Heart right ventricle (tissue), 16 donors: ENCODE results near the gene ALPL. TPM values are rescaled to one million over a fixed set of nuclear protein-coding genes. Genes with fewer than 3 reads are reported as not detected.
A peak's percentile ranks its signal among the peaks of the same experiment; 100 is the strongest.
"Not testable (repeated sequence)": the region's sequence is repeated elsewhere in the genome, so short reads cannot be mapped to it uniquely, and the experiment has no call there.

Source experiments
- ATAC-seq, 8 donors: fragments of 200-7000 bp; cut with Tn5 transposase; one replicate each; pipeline ENCODE4 v1.9.1; 2020; ENCODE audit warnings: mild to moderate bottlenecking in 8 of 8, moderate library complexity in 8 of 8, moderate number of reproducible peaks in 1 of 8
- DNase-seq, 2 donors: peaks; one replicate each; pipeline ENCODE4 v3.0.0-alpha.2; 2020
- H3K27ac ChIP-seq, 10 donors: fragments of 200-600 bp; sonication (generic) in 2 of 10; one replicate each; pipeline versions ENCODE4 v1.5.0 to v1.8.0; 2020 to 2022; ENCODE audit warnings: mild to moderate bottlenecking in 3 of 10
- H3K27me3 ChIP-seq, 7 donors: fragments of 200-600 bp; one replicate each; pipeline ENCODE4 v1.8.0; 2021 to 2022; ENCODE audit warnings: mild to moderate bottlenecking in 2 of 7
- H3K36me3 ChIP-seq, 9 donors: fragments of 200-600 bp; sonication (generic) in 1 of 9; one replicate each; pipeline versions ENCODE4 v1.5.0 to v1.8.0; 2020 to 2022; ENCODE audit warnings: mild to moderate bottlenecking in 2 of 9
- H3K4me1 ChIP-seq, 9 donors: fragments of 200-600 bp; sonication (generic) in 1 of 9; one replicate each; pipeline versions ENCODE4 v1.5.0 to v1.8.0; 2020 to 2022; ENCODE audit warnings: mild to moderate bottlenecking in 4 of 9
- H3K4me3 ChIP-seq, 10 donors: fragments of 200-600 bp; sonication (generic) in 2 of 10; one replicate each; pipeline versions ENCODE4 v1.5.0 to v1.8.0; 2020 to 2022; ENCODE audit warnings: mild to moderate bottlenecking in 7 of 10, moderate library complexity in 2 of 10
- H3K9me3 ChIP-seq, 11 donors: fragments of 200-600 bp in 10 of 11; sonication (generic) in 2 of 11; one replicate each; pipeline versions ENCODE4 v1.5.0 to v1.8.0; 2013 to 2022; ENCODE audit warnings: mild to moderate bottlenecking in 2 of 11, control low read depth in 1 of 11, moderate library complexity in 1 of 11
- WGBS, 2 donors: extraction: QIAGEN DNeasy Blood & Tissue Kit; methylation state at CpG; one replicate each; pipeline ENCODE4 v1.1.7; 2013; ENCODE audit warnings: inconsistent platforms in 1 of 2; 5-methylcytosine and 5-hydroxymethylcytosine counted together
- intact Hi-C, 10 donors: fragments of 100-400 bp; cut with DNase I; formaldehyde crosslinking; loops; one replicate each; pipeline versions ENCODE4 v1.11.1 to v1.14.2; 2022
- polyA plus RNA-seq, 2 donors: library from polyadenylated mRNA; stranded (reverse); fragments of 200-250 nt; gene quantifications; one replicate each; pipeline ENCODE4 v1.2.3, GENCODE V29; 2013
- total RNA-seq, 10 donors: library from RNA; stranded (reverse); fragmentation: NEBNext Ultra II Directional in 3 of 10; extraction: Animal tissue kit (Norgen Biotek cat#: 25700) in 3 of 10; gene quantifications; one replicate each; pipeline versions ENCODE4 v1.2.1 to v1.2.4, GENCODE V29; 2021 to 2023
- TF ChIP-seq, protein P1 (sequence below), 9 donors: fragments of 200-600 bp; sonication (generic) in 2 of 9; IDR thresholded peaks; one replicate each; pipeline versions ENCODE4 v1.5.0 to v1.8.0; 2021 to 2022; ENCODE audit warnings: antibody characterized with exemption in 9 of 9, mild to moderate bottlenecking in 5 of 9, moderate library complexity in 1 of 9
- donor health status: Arrhythmogenic right ventricular cardiomyopathy.
- donor health status: ischemic (EF 13 %, LVEDD 7.1; RV severe dilation, severe dysfunction).
- donor health status: healthy with polysubstance abuse.
- donor health status: DM: no; HTN: yes; CAD: no.
- donor health status: DM: no; HTN: no; CAD: no.
- donor health status: ischemic (EF 25% LVEDD 6.9; RV normal size, moderate dysfunction).
- donor health status: ischemic (EF 25% LVEDD 5.7; RV mildly dilated, moderate dysfunction).
- donor health status: healthy.
- donor health status: DM: yes; HTN: yes; CAD: no.
- donor health status: Ischemic cardiomyopathy.
- donor health status: ischemic (EF 35%, LVEDD 5.7; RV mildly dilated, moderate dysfunction).
- donor health status: nonischemic (EF 11% LVEDD 7.7; RV severe dilation, severe dysfunction).
- donor health status: DM: yes; HTN: yes; CAD: no.
- donor health status: PGD.
- donor health status: ischemic (EF 29% LVEDD 5.4; RV normal size, mild dysfunction).
- donor health status: nonischemic (EF 23%, LVEDD 6.1; RV moderate dilation, normal function).

Gene ALPL
- total and polyA plus RNA-seq, 12 donors, result 7.1 to 21.1 (median 9.3) TPM

DNA sequence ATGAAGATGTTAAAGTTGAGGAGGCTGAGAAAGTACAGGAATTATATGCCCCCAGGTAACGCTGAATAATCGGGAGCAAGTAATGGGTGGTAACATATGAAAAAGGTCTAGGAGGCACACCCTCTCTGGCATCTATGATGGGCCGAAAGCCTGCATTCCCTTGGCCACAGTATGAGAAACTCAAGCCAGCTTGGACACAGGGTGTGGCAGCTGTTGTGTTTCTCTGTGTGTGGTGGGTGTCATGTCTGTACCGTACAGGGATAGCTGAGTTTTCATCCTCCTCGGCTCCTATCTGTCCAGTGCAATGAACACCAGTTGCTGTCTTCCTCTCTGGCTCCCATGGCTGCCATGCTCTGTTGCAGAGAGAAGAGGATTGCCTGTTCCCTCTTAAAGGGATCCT is 36.4 kb upstream of the ALPL start:
- H3K36me3 ChIP-seq, result peaks cover 0 to 88% (median under 1%) of the 10 kb centered on the region in 9 donors
- no peaks in the 10 kb centered on the region for H3K27me3 ChIP-seq
- H3K27ac ChIP-seq, result no peak overlapping the region
- TF ChIP-seq, protein P1, sequence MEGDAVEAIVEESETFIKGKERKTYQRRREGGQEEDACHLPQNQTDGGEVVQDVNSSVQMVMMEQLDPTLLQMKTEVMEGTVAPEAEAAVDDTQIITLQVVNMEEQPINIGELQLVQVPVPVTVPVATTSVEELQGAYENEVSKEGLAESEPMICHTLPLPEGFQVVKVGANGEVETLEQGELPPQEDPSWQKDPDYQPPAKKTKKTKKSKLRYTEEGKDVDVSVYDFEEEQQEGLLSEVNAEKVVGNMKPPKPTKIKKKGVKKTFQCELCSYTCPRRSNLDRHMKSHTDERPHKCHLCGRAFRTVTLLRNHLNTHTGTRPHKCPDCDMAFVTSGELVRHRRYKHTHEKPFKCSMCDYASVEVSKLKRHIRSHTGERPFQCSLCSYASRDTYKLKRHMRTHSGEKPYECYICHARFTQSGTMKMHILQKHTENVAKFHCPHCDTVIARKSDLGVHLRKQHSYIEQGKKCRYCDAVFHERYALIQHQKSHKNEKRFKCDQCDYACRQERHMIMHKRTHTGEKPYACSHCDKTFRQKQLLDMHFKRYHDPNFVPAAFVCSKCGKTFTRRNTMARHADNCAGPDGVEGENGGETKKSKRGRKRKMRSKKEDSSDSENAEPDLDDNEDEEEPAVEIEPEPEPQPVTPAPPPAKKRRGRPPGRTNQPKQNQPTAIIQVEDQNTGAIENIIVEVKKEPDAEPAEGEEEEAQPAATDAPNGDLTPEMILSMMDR (IDR thresholded peaks at IDR 0.05), result no peak
- H3K4me3 ChIP-seq, result no peak overlapping the region
- DNase-seq, result no peak
- no peaks in the 10 kb centered on the region for H3K9me3 ChIP-seq
- intact Hi-C loops, result loop anchor here in 1 of 10 donors (10.0 kb wide), 1 partner anchor 48 kb away; no protein-coding TSS in a partner anchor
- H3K4me1 ChIP-seq, result no peaks in the 10 kb centered on the region
- 93% methylated on average over 5 of the region's 5 CpGs for WGBS, 2 donors
- no peak for ATAC-seq

DNA sequence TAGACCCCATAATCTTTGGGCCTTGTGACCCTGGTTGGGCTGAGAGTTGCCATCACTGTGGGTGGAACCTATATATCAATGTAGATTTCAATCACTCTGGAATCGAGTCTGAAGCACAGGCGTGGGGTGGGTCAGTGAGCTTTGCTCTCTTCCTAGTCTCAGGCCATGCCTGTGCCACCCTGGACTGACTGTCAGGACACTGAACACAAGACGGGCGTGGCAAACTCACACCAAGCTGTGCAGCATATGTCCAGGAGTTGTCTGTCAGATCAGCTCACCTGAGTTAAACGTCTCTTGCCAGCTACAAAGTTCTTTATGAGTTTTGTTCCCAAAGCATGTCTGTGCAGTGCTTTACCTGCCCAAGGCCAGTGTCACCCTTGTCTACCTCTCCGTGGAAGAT is 30.9 kb upstream of the ALPL start:
- Histone ChIP-seq H3K27ac (no peak overlapping the region), H3K36me3 (peaks cover 0 to 68% (median 12%) of the 10 kb centered on the region in 9 donors), H3K4me3 (no peak overlapping the region), H3K9me3 (no peaks in the 10 kb centered on the region), H3K4me1 (no peaks in the 10 kb centered on the region), H3K27me3 (no peaks in the 10 kb centered on the region)
- DNase-seq, result no peak
- 89 to 90% methylated on average over 6 of the region's 6 CpGs for WGBS, 2 donors
- TF ChIP-seq, protein P1 (IDR thresholded peaks at IDR 0.05), result no peak
- ATAC-seq, result no peak
- intact Hi-C loops, result loop anchor here in 4 of 10 donors (2.0 to 10.0 kb wide), 3 partner anchors 51 to 54 kb away; no protein-coding TSS in a partner anchor

DNA sequence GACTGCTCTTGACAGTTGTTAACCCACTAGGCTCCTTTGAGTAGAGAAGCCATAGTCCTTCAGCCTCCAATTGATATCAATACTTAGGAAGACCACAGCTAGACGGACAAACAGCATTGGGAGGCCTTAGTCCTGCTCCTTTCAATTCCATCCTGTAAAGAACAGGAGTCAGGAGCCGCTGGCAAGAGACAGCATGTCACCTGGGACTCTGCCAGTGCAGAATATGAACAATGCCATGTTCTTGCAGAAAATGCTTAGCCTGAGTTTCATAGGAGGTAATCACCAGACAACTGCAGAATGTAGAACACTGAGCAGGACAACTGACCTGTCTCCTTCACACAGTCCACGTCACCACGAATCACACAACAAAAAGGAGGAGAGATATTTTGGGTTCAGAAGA is 25.3 kb upstream of the ALPL start:
- peaks cover 0 to 20% (median 4%) of the 10 kb centered on the region in 9 donors for H3K36me3 ChIP-seq
- DNase-seq, H3K4me1 ChIP-seq, ATAC-seq, intact Hi-C loops, H3K27me3 ChIP-seq, H3K27ac ChIP-seq, H3K4me3 ChIP-seq, H3K9me3 ChIP-seq: not testable (repeated sequence)
- WGBS, 2 donors, result 85 to 96% methylated on average over 4 of the region's 4 CpGs

DNA sequence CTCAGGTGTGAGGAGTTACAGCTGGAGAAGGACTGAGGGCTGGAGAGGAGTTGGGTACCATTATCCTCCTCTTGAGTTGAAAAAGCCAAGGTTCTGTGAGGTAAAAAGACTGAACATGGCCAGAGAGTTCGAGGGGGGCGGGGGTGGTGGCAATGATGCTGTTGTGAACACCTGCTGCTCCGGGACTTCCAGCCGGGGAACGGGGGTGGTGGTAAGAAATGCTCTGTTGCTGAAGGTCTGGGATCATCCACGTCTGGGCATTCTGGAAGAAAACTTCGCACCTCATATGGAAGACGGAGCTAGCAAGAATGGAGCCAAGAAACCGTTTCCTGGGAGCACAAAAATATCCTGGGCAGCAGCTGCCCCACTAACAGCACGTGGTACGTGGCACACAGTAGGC is 20.1 kb upstream of the ALPL start:
- no peak for ATAC-seq
- Histone ChIP-seq H3K36me3 (peaks cover 0 to under 1% (median 0%) of the 10 kb centered on the region in 9 donors), H3K9me3 (no peaks in the 10 kb centered on the region), H3K4me3 (no peak overlapping the region), H3K27me3 (peaks cover 0 to 20% (median 7%) of the 10 kb centered on the region in 7 donors), H3K4me1 (peaks cover 0 to 34% (median 11%) of the 10 kb centered on the region in 9 donors), H3K27ac (no peak overlapping the region)
- no peak for DNase-seq
- WGBS, 2 donors, result 90 to 93% methylated on average over 11 of the region's 11 CpGs
- intact Hi-C loops, result no loop called here
- TF ChIP-seq, protein P1 (IDR thresholded peaks at IDR 0.05), result no peak

DNA sequence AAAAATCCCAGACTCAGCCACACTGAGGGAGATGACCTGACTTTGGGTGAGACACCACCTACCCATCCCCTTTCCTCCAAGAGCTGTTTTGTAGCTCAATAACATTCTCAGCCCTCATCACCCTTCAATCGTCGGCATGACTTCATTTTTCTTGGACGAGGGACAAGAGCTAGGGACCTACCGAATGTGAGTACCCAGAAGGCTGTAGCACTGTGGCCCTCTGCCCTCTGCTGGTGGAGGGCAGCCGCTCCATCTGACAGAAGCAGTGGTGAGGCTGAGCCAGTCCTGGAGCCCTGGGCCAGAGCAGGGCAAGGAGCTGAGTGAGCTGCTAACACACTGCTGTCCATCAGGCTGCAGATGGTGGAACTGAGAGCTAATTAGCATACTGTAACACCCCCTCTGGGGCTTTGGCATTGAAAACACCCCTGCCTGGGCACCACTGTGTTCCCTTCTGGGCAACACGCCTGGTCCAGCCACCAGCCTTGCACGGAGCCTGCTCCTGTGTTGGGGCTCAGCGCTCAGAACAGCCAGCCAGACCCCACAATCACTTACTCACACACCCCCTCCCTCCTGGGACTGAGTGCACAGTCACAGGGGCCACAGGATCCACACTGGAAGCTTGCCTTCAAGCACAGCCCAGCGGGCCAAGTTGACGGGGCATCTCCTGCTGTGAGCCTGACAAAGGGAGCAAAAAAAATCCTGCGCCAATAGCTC is 18.3 kb upstream of the ALPL start:
- Histone ChIP-seq H3K4me3 (no peak overlapping the region), H3K27ac (peak overlapping the region in 1 of 10 donors; percentile 39), H3K4me1 (peaks cover 0 to 34% (median 11%) of the 10 kb centered on the region in 9 donors), H3K9me3 (no peaks in the 10 kb centered on the region), H3K36me3 (no peaks in the 10 kb centered on the region), H3K27me3 (peaks cover 0 to 20% (median 7%) of the 10 kb centered on the region in 7 donors)
- DNase-seq (no peak), ATAC-seq (peak in 6 of 8 donors; percentile 44 to 68 (median 53))
- WGBS, 2 donors, result 71 to 72% methylated on average over 11 of the region's 11 CpGs
- TF ChIP-seq, protein P1 (IDR thresholded peaks at IDR 0.05), result peak in 8 of 9 donors; percentile 9 to 56 (median 26)
- intact Hi-C loops, result loop anchor here in 1 of 10 donors (10.0 kb wide), 1 partner anchor 116 kb away; no protein-coding TSS in a partner anchor
